Mononuclear cell (primary cell): ENCODE results near the gene UGT1A3. TPM values are rescaled to one million over a fixed set of nuclear protein-coding genes. Genes with fewer than 3 reads are reported as not detected.
"Not testable (repeated sequence)": the region's sequence is repeated elsewhere in the genome, so short reads cannot be mapped to it uniquely, and the experiment has no call there.

Source experiments
- H3K27me3 ChIP-seq: 2 replicates; pipeline ENCODE4 v1.6.0; 2011; ENCODE audit warnings: low read length, control low read depth; ENCODE audit not compliant: insufficient read depth
- H3K4me1 ChIP-seq: 2 replicates; pipeline ENCODE4 v1.5.1; 2011; ENCODE audit warnings: mild to moderate bottlenecking, low read length, control low read depth; ENCODE audit not compliant: insufficient read depth
- H3K4me3 ChIP-seq: 2 replicates; pipeline ENCODE4 v1.5.1; 2011; ENCODE audit warnings: mild to moderate bottlenecking, low read length, moderate library complexity
- H3K9me3 ChIP-seq: 2 replicates; pipeline ENCODE4 v1.5.1; 2011; ENCODE audit warnings: low read depth, mild to moderate bottlenecking, control low read depth, low read length
- total RNA-seq: library from RNA; depleted of rRNA; stranded (reverse); fragments of >200 nt; gene quantifications from one replicate; pipeline ENCODE4 v1.2.3, GENCODE V29; 2012

The UGT1A3 gene
- total RNA-seq, 1 donor, result not detected

DNA sequence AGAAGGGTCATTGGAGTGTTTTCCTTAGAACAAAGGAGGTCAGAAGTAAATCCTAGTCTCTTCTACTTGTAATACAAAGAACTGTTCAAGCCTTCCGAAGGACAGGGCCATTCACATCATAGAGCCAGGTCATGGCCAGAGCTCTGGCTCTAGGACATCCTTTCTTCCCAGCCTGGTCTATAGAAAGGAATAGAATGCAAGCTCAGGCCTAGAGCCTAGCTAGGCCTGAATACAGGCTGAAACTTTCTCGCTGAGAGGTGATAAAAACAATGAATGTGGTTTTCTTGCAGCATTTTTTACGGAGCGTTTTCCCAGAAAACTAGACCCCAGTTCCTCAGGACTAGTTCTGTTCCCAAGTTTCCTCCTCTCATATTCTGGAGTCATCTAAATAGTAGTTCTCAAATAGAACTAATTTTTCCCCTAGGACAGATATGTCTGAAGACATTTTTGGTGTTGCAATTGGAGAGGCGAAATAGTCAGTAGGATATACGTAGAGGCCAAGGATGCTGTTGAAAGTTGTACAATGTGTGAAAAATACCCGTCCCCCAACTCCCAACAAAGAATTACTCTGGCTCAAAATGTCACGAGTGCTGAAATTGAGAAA lies 29.3 kb upstream of the UGT1A3 start:
- Histone ChIP-seq H3K27me3 (no peaks in the 10 kb centered on the region), H3K4me3 (no peak overlapping the region), H3K9me3 (no peaks in the 10 kb centered on the region), H3K4me1 (no peaks in the 10 kb centered on the region)

DNA sequence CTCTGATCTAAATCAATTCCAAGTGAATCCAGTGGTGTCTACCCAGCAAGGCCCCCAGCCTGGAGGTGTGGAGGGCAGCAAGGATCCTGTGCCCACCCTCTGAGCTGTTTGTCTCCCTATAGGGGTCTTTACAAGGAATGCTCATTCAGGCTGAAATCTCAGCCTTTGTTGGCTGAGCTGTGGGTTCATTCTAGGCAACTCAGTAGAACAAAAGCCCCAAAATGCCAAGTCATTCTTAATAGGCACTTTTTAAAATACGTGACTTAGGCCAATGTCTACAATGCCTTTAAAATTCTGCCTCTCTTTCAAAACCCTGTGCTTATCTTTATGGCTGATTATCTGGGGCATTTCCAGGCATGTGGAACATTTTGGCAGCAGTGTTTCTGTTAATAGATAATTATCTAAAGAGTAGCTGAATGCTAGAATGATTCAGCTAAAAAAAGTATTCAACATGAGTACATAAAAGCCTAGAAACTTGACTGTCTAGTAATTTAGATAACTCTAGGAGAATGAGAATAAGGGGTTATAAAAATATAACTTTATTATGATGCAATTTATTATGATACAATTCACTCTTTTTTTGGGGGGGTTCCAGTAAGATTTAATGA lies 28.7 kb upstream of the UGT1A3 start:
- H3K9me3 ChIP-seq, result no peaks in the 10 kb centered on the region
- H3K4me1 ChIP-seq, result no peaks in the 10 kb centered on the region
- no peak overlapping the region for H3K4me3 ChIP-seq
- H3K27me3 ChIP-seq, result no peaks in the 10 kb centered on the region

DNA sequence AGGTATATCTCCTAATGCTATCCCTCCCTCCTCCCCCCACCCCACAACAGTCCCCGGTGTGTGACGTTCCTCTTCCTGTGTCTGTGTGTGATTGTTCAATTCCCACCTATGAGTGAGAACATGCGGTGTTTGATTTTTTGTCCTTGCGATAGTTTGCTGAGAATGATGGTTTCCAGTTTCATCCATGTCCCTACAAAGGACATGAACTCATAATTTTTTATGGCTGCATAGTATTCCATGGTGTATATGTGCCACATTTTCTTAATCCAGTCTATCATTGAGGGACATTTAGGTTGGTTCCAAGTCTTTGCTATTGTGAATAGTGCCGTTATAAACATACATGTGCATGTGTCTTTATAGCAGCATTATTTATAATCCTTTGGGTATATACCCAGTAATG lies 28.0 kb upstream of the UGT1A3 start:
- not testable (repeated sequence) for H3K4me1 ChIP-seq, H3K9me3 ChIP-seq, H3K4me3 ChIP-seq, H3K27me3 ChIP-seq

DNA sequence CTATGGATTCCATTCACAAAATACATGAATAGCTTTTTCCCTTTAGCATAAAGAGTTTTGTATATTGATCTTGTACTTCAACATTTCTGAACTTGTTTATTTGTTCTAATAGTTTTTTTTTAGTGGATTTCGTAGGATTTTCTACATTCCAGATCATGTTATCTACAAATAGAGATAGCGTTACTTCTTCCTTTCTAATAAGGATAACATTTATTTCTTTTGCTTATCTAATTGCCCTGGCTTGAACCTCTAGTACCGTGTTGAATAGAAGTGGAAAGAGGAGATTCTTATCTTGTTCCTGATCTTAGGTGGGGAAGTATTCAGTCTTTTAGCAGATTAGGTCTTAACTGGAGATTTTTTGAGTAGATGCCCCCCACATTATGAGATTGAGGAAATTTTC lies 26.6 kb upstream of the UGT1A3 start:
- Histone ChIP-seq H3K27me3 (no peaks in the 10 kb centered on the region), H3K9me3 (no peaks in the 10 kb centered on the region), H3K4me3 (no peak overlapping the region), H3K4me1 (no peaks in the 10 kb centered on the region)

DNA sequence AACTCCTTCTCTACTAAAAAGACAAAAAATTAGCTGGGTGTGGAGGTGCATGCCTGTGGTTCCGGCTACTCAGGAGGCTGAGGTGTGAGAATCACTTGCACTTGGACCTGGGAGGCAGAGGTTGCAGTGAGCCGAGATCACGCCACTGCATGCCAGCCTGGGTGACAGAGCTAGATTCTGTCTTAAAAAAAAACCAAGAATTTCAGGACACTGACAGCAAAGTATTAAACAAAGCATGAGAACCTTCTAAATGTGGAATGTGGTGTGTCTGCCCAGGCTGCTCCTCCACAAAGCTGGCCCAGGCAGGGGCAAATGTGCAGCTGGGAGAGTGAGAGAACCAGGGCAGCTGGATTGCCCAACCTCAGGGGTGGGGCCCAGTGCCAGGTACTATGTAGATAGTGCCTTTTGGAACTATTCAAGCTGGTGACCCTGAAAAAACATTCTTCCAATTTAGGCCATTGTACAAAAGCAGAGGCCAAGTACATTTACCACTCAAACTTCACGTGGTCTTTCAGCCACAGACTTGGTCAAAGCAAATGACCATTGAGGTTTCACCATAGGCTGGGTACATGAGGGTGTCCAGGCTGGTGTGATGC lies 22.8 kb upstream of the UGT1A3 start:
- H3K4me1 ChIP-seq, result no peaks in the 10 kb centered on the region
- peaks cover 4% of the 10 kb centered on the region for H3K27me3 ChIP-seq
- H3K9me3 ChIP-seq, result no peaks in the 10 kb centered on the region
- H3K4me3 ChIP-seq, result no peak overlapping the region

DNA sequence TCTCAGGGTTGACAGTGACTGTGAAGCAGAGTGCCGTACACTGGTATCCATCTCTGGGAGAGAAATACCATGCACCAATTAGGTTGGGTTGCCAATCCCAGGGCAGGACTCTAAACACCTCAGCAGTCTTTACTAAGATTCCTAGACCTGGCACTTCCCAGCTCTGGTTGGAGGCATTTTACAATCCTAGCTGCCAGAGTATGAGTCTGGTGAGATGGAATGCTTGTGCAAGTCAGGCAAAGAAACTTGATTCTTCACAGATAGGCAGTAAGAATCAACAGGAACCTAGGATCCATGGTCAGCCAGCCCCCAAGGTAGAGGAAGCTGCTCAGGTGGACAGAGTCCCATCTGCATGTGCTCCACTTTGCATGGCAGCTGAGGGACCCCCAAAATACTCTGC lies 22.1 kb upstream of the UGT1A3 start:
- Histone ChIP-seq H3K9me3 (no peaks in the 10 kb centered on the region), H3K4me3 (no peak overlapping the region), H3K27me3 (peaks cover 4% of the 10 kb centered on the region), H3K4me1 (no peaks in the 10 kb centered on the region)

DNA sequence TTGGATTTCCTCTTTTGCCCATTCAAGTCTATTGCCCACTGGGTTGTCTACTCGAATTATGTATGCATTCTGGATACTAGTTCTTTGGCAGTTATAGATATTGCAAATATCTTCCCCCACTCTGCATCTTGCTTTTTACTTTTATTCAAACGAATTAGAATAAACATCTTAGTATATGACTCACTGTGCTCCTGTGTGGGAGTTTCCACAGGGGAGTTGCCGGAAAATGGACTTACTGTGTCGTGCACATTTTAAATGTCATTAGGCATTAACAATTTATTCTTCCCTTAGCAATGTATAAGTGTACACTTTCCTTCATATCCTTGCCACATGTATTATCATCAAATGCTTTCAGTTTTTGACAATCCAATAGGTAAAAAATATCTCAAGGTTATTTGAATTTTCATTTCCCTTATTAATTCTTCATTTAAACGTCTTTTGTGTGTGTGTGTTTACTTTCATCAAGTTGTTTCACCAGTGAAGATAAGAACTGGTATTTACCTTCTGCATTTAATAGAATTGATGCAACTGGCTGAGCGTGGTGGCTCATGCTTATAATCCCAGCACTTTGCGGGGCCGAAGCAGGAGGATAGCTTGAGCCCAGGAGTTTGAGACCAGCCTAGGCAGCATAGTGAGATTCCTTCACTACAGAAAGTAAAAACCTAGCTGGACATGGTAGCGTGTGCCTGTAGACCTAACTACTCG lies 20.8 kb upstream of the UGT1A3 start:
- Histone ChIP-seq H3K27me3 (peaks cover 4% of the 10 kb centered on the region), H3K4me1 (no peaks in the 10 kb centered on the region), H3K9me3 (no peaks in the 10 kb centered on the region), H3K4me3 (no peak overlapping the region)

DNA sequence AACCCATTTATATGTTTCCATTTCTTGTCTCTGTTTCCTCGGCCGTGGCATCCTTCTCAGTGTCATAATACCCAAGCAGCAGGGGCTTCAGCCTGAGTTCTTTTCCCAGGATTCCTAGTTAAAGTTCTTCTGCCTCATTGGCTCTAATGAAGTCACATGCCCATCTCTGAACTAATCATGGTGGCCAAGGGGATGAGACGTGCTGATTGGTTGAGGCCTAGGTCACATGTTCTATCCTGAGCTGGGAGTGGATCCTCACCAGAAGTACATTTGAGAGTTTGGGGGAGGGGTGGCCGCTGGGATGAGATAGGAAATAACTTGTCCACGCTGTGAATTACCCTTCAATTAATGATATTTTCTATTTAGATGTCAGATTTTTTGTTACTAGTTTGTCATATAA lies 19.9 kb upstream of the UGT1A3 start:
- no peak overlapping the region for H3K4me3 ChIP-seq
- H3K27me3 ChIP-seq, result peaks cover 4% of the 10 kb centered on the region
- H3K9me3 ChIP-seq, result no peaks in the 10 kb centered on the region
- H3K4me1 ChIP-seq, result no peaks in the 10 kb centered on the region

DNA sequence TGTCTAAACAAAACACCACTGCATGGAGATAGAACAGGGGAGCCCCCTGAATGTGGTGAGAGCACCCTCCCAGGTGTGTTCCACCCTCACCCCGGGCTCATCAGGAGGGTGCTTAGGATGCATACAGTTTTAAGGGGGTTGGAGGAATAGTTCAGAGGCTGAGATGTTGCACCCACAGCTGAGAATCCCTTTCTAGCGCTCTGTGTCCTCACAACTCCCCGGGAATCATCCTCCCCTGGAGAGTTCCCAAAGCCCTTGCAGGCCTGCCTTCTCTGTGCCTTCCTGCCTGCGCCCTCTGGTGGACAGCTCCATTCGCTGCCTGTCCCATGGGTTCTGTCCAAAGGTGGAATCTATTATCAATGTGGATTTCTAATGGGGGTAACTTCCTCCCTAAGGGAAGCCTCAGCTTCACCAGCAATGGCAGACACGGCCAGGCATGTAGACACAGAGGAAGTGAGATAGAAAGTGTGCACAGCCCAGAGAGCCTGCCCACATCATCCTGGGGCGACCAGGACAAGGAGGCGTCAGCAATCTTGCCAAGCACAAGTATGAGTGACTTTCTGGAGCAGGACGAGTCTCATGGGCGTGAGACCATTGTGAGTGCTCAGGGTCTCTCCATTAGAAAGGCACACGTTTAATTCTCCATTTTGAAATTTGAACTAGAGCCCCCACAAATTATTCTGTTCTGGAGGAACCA lies 17.4 kb upstream of the UGT1A3 start:
- no peaks in the 10 kb centered on the region for H3K9me3 ChIP-seq
- no peaks in the 10 kb centered on the region for H3K4me1 ChIP-seq
- H3K4me3 ChIP-seq, result no peak overlapping the region
- peaks cover 7% of the 10 kb centered on the region for H3K27me3 ChIP-seq

DNA sequence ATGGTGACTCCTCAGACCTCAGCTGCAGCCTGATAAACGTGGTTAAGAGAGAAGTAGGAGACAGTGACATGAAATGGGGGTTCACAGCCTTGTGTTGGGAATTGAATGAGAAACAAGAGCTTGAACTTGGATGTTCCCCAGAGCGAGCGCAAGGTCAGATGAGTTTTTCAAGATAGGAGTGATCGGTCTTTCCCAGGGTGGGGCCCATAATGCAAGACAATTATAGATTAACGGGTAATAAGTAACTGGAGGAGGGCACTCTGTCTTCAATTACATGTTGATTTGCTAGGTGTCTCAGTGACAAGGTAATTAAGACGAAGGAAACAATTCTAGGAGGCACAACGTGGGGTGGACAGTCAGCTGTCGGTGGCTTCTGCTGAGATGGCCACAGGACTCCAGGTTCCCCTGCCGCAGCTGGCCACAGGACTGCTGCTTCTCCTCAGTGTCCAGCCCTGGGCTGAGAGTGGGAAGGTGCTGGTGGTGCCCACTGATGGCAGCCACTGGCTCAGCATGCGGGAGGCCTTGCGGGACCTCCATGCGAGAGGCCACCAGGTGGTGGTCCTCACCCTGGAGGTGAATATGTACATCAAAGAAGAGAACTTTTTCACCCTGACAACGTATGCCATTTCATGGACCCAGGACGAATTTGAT lies 16.1 kb upstream of the UGT1A3 start, which contains the start of gene UGT1A5:
Gene UGT1A5, plus strand, starts transcription at position 297 of the 651 bp plus-strand sequence. Its CDS starts 85 bp downstream, at position 382.
- Histone ChIP-seq H3K4me3 (no peak within 1 kb of the TSS), H3K27me3 (peaks cover 7% of the 10 kb centered on the region), H3K9me3 (no peaks in the 10 kb centered on the region), H3K4me1 (no peaks in the 10 kb centered on the region)

DNA sequence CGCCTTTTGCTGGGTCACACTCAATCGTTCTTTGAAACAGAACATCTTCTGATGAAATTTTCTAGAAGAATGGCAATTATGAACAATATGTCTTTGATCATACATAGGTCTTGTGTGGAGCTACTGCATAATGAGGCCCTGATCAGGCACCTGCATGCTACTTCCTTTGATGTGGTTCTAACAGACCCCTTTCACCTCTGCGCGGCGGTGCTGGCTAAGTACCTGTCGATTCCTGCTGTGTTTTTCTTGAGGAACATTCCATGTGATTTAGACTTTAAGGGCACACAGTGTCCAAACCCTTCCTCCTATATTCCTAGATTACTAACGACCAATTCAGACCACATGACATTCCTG lies 15.6 kb upstream of the UGT1A3 start:
- peaks cover 7% of the 10 kb centered on the region for H3K27me3 ChIP-seq
- no peaks in the 10 kb centered on the region for H3K9me3 ChIP-seq
- H3K4me3 ChIP-seq, result no peak overlapping the region
- no peaks in the 10 kb centered on the region for H3K4me1 ChIP-seq

DNA sequence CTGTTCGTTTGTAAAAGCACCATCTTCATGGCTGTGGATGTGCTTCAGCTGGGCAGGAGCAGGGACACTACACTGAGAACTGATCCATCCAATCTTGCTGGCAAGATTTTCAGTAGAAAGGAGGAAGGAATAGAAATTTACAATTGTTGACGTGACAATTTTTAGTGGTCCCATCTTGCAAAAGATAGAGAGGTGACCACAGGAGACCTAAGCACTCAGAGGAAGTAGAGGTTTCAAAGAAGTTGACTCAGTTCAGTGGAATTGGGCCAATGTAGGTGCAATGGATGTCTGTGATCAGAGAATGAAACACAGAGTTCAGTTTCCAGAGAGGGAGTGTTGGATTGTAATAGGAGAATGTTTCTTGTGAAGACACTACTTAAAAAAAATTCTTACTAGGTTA lies 14.7 kb upstream of the UGT1A3 start:
- Histone ChIP-seq H3K4me3 (no peak overlapping the region), H3K9me3 (no peaks in the 10 kb centered on the region)

DNA sequence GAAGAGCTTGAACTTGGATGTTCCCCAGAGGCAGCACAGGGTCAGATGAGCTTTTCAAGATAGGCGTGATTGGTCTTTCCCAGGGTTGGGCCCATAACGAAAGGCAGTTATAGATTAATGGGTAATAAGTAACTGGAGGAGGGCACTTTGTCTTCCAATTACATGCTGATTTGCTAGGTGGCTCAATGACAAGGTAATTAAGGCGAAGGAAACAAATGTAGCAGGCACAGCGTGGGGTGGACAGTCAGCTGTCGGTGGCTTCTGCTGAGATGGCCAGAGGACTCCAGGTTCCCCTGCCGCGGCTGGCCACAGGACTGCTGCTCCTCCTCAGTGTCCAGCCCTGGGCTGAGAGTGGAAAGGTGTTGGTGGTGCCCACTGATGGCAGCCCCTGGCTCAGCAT lies 10.3 kb upstream of the UGT1A3 start, which contains the start of gene UGT1A4:
Gene UGT1A4, plus strand, starts transcription at position 185 of the 400 bp plus-strand sequence. Its CDS starts 85 bp downstream, at position 270.
- H3K9me3 ChIP-seq, result no peaks in the 10 kb centered on the region
- peaks cover 3% of the 10 kb centered on the region for H3K27me3 ChIP-seq
- no peak within 1 kb of the TSS for H3K4me3 ChIP-seq
- H3K4me1 ChIP-seq, result no peaks in the 10 kb centered on the region

More for the DNA sequence above, 14.7 kb upstream of the UGT1A3 start:
- Histone ChIP-seq H3K27me3 (peaks cover 3% of the 10 kb centered on the region), H3K4me1 (no peaks in the 10 kb centered on the region)

DNA sequence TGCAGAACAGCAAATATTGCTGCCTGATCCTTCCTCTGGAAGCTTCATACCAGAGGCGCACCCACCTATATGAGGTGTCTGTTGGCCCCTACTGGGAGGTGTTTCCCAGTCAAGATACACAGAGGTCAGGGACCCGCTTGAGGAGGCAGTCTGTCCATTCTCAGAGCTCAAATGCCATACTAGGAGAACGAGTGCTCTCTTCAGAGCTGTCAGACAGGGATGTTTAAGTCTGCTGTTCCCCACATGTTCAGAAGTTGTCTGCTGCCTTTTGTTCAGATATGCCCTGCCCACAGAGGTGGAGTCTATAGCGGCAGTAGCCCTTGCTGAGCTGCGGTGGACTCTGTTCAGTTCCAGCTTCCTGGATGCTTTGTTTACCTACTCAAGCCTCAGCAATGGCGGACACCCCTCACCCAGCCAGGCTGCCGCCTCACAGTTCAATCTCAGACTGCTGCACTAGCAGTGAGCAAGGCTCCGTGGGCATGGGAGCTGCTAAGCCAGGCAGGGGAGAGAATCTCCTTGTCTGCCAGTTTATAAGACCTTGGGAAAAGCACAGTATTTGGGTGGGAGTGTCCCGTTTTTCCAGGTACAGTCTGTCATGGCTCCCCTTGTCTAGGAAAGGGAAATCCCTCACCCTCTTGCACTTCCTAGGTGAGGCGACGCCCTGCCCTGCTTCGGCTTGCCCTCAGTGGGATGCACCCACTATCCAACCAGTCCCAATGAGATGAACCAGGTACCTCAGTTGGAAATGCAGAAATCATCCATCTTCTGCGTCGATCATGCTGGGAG lies 8.2 kb downstream of the UGT1A3 start:
- H3K4me3 ChIP-seq, H3K9me3 ChIP-seq, H3K4me1 ChIP-seq, H3K27me3 ChIP-seq: not testable (repeated sequence)
